Left lung (tissue), 10 donors: ENCODE results near the gene HDDC2. TPM values are rescaled to one million over a fixed set of nuclear protein-coding genes. Genes with fewer than 3 reads are reported as not detected.

ENCODE experiments used
- ATAC-seq: fragments of 200-7000 bp; cut with Tn5 transposase; one replicate; pipeline ENCODE4 v1.9.1; 2020; ENCODE audit warnings: moderate library complexity
- DNase-seq, 4 donors: peaks; one replicate each; pipeline ENCODE4 v3.0.0-alpha.2; 2013 to 2020
- H3K27ac ChIP-seq, 2 donors: fragments of 200-600 bp; sonication (generic) in 1 of 2; one replicate each; pipeline versions ENCODE4 v1.5.0 to v1.8.0; 2020 to 2021
- H3K27me3 ChIP-seq, 2 donors: fragments of 200-600 bp; sonication (generic) in 1 of 2; one replicate each; pipeline versions ENCODE4 v1.5.0 to v1.8.0; 2020 to 2021
- H3K36me3 ChIP-seq, 2 donors: fragments of 200-600 bp; sonication (generic) in 1 of 2; one replicate each; pipeline versions ENCODE4 v1.5.0 to v1.8.0; 2020 to 2021
- H3K4me1 ChIP-seq, 2 donors: fragments of 200-600 bp; one replicate each; pipeline ENCODE4 v1.8.0; 2021
- H3K4me3 ChIP-seq, 2 donors: fragments of 200-600 bp; sonication (generic) in 1 of 2; one replicate each; pipeline versions ENCODE4 v1.5.0 to v1.8.0; 2020 to 2021; ENCODE audit warnings: mild to moderate bottlenecking in 1 of 2
- H3K9me3 ChIP-seq, 2 donors: fragments of 200-600 bp; sonication (generic) in 1 of 2; one replicate each; pipeline versions ENCODE4 v1.5.0 to v1.8.0; 2020 to 2021
- intact Hi-C, 2 donors: fragments of 100-400 bp; cut with DNase I; formaldehyde crosslinking; loops; one replicate each; pipeline versions ENCODE4 v1.11.2 to v1.14.2; 2022
- polyA plus RNA-seq, 6 donors: library from polyadenylated mRNA; unstranded; fragments of 120-200 nt; gene quantifications; one replicate each; pipeline ENCODE4 v1.2.1, GENCODE V29; 2013; ENCODE audit not compliant: insufficient read length in 6 of 6
- total RNA-seq, 2 donors: library from RNA; stranded (reverse); fragmentation: NEBNext Ultra II Directional; extraction: Animal tissue kit (Norgen Biotek cat#: 25700); gene quantifications; one replicate each; pipeline ENCODE4 v1.2.1, GENCODE V29; 2021
- TF ChIP-seq, protein P1 (sequence below), 2 donors: fragments of 200-600 bp; sonication (generic) in 1 of 2; IDR thresholded peaks; one replicate each; pipeline versions ENCODE4 v1.5.0 to v1.8.0; 2021; ENCODE audit warnings: antibody characterized with exemption in 2 of 2
- donor health status: DM: no; HTN: yes; CAD: no.
- donor health status: DM: no; HTN: no; CAD: no.

The HDDC2 gene
- total and polyA plus RNA-seq, 8 donors, result 49.2 to 86.9 (median 79.9) TPM

DNA sequence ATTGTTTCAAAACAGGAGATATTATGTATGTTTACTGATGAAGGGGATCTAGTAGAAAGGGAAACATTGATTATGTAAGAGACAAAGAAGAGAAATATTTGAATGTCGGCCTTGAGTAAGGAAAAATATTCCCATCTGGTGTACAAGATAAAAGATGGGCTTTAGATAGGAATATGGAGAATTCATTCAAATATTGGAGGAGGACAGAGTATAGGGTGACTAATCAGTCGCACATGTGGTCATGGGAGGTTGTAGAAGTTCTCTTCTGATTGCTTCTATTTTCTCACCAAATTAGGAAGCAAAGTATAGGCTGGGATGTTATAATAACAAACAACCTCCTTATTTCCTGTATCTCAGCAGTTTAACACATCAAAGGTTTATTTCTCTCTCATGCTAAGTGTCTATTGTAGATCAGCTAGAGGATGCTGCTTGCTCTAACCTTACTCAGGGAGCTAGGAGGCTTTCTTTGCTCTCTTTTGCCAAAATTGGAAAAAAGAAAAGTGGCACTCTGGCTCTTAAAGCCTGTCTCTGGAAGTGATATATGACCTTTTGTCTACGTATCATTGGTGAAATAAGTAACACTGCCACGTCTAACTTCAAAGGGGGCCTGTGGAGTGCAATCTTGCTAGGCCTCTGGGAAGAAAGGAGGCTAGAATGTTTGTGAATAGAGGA is 1.2 kb upstream of the HDDC2 start:
- ATAC-seq (no peak), DNase-seq (no peak)
- Histone ChIP-seq H3K4me1 (peaks cover 10 to 21% of the 10 kb centered on the region in 2 donors), H3K27ac (peak overlapping the region in 1 of 2 donors; percentile 96), H3K9me3 (no peaks in the 10 kb centered on the region), H3K4me3 (no peak overlapping the region), H3K27me3 (no peaks in the 10 kb centered on the region), H3K36me3 (peaks cover 0 to 18% of the 10 kb centered on the region in 2 donors)
- intact Hi-C loops, result loop anchor here in 1 of 2 donors (10.0 kb wide), 1 partner anchor 462 kb away; no protein-coding TSS in a partner anchor
- TF ChIP-seq, protein P1, sequence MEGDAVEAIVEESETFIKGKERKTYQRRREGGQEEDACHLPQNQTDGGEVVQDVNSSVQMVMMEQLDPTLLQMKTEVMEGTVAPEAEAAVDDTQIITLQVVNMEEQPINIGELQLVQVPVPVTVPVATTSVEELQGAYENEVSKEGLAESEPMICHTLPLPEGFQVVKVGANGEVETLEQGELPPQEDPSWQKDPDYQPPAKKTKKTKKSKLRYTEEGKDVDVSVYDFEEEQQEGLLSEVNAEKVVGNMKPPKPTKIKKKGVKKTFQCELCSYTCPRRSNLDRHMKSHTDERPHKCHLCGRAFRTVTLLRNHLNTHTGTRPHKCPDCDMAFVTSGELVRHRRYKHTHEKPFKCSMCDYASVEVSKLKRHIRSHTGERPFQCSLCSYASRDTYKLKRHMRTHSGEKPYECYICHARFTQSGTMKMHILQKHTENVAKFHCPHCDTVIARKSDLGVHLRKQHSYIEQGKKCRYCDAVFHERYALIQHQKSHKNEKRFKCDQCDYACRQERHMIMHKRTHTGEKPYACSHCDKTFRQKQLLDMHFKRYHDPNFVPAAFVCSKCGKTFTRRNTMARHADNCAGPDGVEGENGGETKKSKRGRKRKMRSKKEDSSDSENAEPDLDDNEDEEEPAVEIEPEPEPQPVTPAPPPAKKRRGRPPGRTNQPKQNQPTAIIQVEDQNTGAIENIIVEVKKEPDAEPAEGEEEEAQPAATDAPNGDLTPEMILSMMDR (IDR thresholded peaks at IDR 0.05), result no peak

DNA sequence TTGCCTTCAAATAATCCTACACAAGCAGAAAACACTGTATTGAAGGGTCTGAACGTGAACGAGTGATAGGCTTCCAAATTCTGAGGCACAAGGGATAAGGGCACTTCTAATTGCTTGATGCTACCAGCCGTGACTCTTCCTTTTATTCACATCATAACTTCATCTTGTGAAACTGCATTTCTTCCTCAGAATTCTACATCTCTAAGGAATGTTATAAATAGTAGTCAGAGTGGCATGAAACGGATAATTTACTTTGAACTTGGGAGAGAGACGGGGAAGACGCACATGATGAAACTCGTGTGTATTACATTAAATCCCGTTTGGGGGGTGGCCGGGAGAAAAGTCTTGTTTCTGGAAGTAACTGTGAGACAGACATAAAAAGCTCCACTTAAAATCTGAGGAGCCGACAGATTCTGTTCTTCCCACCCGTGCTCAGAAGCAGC is 754 bp downstream of the HDDC2 start:
- Histone ChIP-seq H3K27ac (peak overlapping the region; percentile 83 to 96), H3K36me3 (peaks cover 0 to 36% of the 10 kb centered on the region in 2 donors), H3K4me3 (peak overlapping the region; percentile 64 to 66), H3K27me3 (no peaks in the 10 kb centered on the region), H3K9me3 (no peaks in the 10 kb centered on the region), H3K4me1 (peaks cover 10 to 21% of the 10 kb centered on the region in 2 donors)
- ATAC-seq (peak; percentile 4), DNase-seq (no peak)
- intact Hi-C loops, result loop anchor here in 1 of 2 donors (10.0 kb wide), 1 partner anchor 464 kb away; no protein-coding TSS in a partner anchor
- TF ChIP-seq, protein P1 (IDR thresholded peaks at IDR 0.05), result no peak

- ATAC-seq (no peak), DNase-seq (no peak)
- H3K4me1 ChIP-seq, result peaks cover 10 to 21% of the 10 kb centered on the region in 2 donors
- TF ChIP-seq, protein P1 (IDR thresholded peaks at IDR 0.05), result no peak
- H3K27ac ChIP-seq, result no peak overlapping the region
- no peak overlapping the region for H3K4me3 ChIP-seq
- H3K36me3 ChIP-seq, result peaks cover 0 to 46% of the 10 kb centered on the region in 2 donors
- intact Hi-C loops, result no loop called here
- H3K27me3 ChIP-seq, result no peaks in the 10 kb centered on the region
- no peaks in the 10 kb centered on the region for H3K9me3 ChIP-seq
These were observed 2.5 kb downstream of the HDDC2 start for GRCh38 chr6:125299257-125299656.

GRCh38 chr6:125296471-125296870 is 5.3 kb downstream of the HDDC2 start:
- no peaks in the 10 kb centered on the region for H3K27me3 ChIP-seq
- H3K9me3 ChIP-seq, result no peaks in the 10 kb centered on the region
- peaks cover 10 to 21% of the 10 kb centered on the region in 2 donors for H3K4me1 ChIP-seq
- ATAC-seq (no peak), DNase-seq (no peak)
- intact Hi-C loops, result no loop called here
- TF ChIP-seq, protein P1 (IDR thresholded peaks at IDR 0.05), result no peak
- peaks cover 0 to 65% of the 10 kb centered on the region in 2 donors for H3K36me3 ChIP-seq
- H3K4me3 ChIP-seq, result no peak overlapping the region
- H3K27ac ChIP-seq, result no peak overlapping the region

GRCh38 chr6:125294925-125295324 is 6.8 kb downstream of the HDDC2 start:
- Histone ChIP-seq H3K4me3 (no peak overlapping the region), H3K27me3 (no peaks in the 10 kb centered on the region), H3K27ac (no peak overlapping the region), H3K36me3 (peaks cover 0 to 71% of the 10 kb centered on the region in 2 donors), H3K9me3 (no peaks in the 10 kb centered on the region), H3K4me1 (peaks cover 0 to 8% of the 10 kb centered on the region in 2 donors)
- no peak for ATAC-seq
- TF ChIP-seq, protein P1 (IDR thresholded peaks at IDR 0.05), result no peak
- DNase-seq, result no peak
- intact Hi-C loops, result no loop called here
